Stimulated activated CD8-positive, alpha-beta memory T cell treated with anti-CD3 and anti-CD28 coated beads, Interleukin-7, amount 100 ng/mL, for 48 hours (primary cell): ENCODE results near the gene HS3ST3B1.

Source experiments
- DNase-seq, 2 donors: peaks; one replicate each; pipeline ENCODE4 v3.0.0-alpha.2; 2020; ENCODE audit warnings: low read depth in 1 of 2; ENCODE audit errors: extremely low read depth in 1 of 2

Gene HS3ST3B1

DNA sequence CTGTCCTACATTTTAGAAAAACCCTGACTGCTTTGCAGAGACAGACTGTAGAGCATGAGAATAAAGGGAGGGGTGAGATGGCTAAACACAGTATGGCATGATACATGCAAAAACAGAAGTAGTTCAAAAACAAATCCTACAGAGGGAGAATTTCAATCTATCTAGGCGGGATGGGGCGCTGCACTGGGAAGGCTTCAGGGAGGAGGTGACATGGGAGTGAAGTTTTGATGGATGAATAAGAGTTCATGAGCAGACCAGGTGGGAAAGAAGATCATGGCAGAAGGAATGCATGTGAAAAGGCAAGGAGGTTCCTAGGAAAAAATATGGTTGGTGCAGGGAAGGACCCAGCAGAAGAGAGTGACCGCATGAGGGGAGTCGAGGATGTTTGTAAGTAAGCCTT, 19.2 kb downstream of the HS3ST3B1 start:
- DNase-seq = no peak

DNA sequence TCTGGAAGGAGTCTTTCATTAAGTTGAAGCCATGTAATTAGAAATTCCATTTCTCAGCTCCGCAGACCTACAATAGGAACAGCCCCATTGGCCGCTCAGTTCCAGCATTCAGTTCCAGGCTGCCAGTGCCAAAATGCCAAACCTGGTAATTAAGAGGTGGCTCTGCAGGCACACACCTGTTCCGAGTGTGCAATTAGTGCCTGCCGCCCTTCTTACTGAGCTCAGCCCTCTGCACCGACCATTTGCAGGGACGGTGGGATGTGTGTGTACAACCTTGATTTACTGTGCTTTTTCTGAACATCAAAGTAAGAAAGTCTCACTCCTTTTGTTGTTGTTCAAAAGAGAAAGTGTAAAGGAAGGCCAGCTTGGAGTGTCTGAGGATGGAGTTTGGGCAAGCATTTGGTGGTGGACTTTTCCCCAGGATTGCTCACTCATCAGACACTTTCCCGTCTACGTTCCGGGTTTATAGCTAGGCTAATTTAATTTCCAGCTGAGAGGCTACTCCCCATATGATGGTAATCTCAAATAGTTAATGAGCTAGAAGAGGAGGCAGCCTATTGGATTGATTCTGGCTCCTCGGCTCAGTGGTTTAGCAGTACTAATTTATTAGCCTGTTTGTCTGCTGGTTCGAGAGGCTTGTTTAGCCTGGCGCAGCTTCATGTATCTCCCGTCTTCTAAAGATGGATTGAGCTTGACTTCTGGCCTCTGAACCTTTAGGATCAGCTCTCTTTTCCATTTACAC, 20.0 kb downstream of the HS3ST3B1 start:
- no peak for DNase-seq

DNA sequence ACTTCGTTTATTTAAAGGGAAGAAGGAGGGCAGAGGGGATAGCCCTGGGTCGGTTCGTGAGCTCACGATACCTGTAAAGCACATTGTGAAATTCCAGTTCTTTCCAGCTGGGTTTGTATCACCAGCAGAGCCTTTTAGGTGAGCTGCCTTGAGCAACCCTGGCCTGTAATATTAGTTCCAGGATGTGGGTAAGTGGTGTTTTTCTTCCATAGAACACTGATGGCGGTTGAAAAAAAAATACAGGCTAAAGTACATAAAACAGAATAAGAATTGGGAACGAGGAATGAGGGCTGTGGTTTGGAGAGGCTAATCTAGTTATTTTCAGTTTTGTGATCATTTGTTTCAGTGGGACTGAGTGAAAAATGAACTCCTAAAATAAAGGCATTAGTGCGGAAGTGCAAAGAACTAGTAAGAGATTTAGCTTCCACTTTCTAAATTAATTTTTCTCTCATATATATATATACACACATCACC, 20.6 kb downstream of the HS3ST3B1 start:
- no peak for DNase-seq

DNA sequence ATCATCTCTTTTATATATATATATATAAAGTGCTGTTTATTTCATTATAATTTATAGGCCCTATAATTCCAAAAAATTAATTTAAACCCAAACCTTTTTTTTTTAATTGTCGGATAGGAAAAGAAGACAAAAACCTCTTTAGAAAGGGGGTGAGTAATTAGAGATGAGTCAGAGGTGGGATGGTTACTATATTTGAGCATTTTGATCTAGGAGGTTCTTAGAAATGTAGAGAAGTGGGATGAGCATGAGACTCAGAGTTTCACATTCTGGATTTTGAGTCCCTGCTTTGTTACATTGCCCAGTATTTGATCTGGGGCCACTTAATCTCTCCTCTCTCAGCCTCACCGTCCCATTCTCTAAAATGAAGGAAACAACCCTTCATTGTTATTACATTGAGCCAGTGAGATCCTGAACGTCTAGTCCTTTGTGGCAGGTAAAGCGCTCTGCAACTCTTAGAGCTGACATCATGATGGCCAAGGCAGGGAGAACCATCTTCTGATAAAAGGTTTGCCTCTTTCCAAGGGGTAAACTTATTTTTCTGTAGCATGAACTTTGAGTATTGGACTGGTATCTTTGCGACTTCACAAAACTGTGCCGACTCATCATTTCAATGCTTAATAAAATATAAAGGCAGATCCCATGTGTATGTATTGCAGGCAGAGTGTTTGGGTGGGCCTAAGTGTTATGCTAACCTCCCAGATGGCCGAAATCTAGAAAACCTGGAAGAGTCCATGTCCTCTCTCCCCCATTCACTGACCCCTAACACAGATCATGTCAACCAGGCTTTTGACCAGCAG, 21.3 kb downstream of the HS3ST3B1 start:
- no peak for DNase-seq

DNA sequence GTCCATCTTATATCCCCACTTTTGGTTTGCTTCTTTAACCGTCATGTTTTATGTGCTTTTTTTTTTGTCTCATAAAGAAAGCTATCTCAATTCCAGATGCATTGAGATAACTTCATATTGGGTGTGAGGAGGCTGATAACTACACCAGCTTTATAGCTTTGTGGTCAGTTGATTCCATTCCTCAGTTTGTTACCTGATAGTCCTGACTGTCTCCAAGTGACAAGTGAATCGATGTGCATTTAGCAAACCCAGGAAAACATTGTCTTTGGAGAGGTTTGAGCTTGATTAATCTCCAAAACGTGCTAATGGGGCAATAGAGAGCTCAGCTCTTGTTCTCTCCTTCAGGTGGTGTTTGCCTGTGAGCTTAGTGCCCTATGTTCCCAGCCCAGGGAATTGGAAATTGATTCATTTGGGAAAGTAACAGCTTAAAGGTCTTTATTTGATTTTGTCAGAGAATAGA, 22.7 kb downstream of the HS3ST3B1 start:
- DNase-seq = no peak

DNA sequence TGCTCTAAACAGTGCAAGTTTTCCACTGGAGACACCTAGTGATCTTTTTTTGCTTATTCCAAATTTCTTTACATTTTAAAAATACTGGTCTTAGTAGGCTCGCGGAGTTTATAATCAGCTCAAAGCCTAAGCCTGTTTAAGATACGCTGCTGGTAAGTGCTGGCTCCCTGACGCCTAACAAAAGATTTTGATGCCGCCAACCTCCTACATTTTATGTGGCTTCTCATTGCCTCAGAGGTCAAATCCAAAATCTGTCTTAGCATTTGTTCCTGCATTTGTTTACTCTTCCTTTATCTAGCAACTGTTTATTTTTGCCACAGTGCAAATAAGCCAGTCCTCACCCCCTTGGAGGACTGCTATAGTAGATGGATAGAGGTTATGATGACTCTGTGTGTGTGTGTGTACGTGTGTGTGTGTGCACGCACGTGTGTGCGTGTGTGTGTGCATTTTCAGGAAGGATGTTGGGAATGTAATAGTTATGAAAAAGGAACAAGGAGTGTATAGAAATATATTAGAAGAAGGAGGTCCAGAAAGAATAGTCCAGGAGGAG, 24.8 kb downstream of the HS3ST3B1 start:
- DNase-seq = no peak

DNA sequence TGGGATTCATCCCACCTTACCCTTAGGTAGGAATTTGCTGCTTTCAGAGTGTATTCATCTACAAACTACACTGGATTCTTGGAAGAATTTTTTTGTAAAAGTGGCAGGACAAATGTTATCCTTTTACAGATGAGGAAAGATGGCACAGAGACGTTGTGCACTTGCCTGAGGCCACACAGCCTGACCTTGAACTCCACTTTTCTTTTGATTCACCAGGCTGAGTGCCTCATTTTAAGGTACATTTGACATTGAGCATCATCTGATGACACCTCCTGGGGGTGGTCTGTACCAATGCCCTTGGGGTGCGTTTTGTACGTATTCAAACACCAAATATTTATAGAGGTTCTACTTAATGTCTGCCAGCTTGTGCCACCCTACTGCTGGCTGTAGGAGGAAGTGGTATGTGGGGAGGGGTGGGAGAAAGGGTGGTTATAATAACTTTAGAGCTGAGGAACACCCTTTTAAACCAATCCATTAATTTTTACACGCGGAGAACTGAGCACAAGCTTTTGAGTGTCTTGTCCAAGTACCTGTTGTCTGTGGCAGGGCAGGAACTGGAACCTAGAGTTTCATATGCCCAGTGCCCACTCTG, 29.1 kb downstream of the HS3ST3B1 start:
- no peak for DNase-seq

DNA sequence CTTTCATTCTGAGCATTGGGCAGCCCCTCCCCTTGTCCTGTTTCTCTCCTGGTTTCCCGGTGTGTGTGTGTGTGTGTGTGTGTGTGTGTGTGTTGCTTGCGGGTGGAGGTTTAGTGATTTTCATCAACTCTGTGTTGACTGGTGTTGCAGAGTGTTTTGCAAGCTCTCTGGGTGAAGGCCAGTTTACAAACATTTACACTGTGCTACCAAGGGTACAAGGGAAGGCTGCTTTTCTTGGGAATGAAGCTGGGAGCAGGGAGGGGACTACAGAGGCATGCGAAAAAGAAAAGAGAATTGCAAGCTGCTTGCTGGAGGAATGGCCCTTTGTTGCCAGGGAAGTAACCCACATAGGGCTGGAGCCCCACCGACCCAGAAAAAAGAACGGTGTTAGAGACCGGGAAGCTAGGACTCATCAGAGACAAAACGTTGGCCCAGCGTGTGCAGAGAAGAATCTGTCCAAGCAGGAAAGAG, 29.6 kb downstream of the HS3ST3B1 start:
- DNase-seq = no peak

DNA sequence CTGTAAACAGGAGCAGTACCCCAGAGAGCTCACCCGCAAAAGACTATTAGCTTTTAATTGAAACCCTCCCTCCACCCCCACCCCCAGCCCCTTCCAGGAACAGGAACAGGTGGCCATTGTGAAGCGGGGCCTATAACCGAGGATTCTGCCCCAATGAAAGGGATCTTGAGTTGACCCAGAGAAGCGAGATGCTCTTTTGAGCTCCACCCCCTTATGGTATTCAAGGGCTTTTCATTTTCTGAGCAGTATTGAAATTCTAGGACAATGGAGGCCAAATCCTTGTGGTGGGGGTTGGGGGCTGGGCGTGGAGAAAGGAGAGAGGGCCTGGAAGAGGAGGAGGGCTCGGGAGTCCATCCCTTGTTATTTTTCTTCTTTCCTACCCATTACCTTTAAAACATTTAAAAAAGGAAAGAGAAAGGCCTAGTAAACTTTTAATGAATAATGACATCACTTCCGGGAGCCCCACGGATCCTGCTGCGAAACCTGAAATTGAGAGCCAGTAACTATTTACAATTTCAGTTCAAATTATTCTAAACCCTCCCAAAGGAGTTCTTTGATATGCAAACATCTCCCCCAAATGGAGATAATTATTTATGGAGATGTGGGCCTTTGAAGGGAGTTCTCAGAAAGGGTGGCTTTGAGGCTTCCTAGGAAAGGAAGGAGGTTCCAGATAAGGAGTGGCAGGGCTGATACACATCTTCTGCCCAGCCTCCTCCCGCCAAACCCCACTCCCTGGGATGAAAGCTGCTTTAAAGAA, 30.5 kb downstream of the HS3ST3B1 start:
- no peak for DNase-seq

DNA sequence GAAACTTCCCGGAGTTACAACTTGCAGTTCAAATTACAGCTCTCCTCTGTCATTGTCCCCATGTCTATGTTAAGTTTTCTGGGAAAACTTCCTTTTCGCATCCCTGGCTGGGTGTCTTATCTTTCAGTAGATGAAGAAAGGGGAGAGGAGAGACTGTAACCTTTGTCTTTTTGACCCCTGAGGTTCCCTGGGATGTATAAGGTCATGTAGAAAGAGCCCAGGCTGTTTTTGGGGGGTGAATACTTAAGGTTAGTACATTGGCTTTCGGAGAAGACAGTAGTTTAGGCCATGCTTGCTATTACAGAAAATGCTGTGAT, 31.1 kb downstream of the HS3ST3B1 start:
- no peak for DNase-seq

DNA sequence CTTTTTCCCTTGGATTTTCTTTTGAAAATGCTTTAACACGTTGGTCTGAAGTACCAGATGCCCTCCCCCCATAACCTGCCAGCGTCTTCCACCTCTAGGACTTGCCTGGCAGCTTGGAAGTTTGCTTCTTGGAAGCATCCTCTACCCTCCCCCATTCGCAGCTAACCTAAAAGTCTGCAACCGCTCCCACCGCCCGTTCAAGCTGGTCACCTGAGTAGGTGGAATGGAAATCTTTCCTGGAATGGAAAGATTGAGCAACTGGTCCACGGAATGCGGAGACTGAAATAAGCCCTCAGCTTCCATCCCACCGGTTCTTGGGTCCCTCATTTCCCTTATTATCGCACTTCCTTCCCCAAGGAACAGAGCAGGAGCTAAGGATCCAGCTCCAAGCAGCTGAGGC, 31.4 kb downstream of the HS3ST3B1 start:
- no peak for DNase-seq

DNA sequence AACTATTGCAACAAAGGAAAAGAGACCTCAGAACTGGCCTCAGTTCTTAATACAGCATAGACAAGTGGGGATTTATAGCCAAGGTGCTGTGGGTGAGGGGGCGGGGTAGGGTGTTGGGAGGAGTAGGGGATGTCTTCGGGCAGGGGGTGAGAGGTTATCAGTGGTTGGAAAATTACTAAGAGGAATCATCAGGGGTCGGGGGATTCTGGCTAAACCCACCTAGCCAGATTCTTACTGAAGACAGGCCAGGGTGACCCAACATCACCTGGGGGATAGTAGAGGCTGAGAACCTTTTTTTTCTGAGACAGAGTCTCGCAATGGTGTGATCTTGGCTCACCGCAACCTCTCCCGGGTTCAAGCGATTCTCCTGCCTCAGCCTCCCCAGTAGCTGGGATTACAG, 32.6 kb downstream of the HS3ST3B1 start:
- DNase-seq = no peak

DNA sequence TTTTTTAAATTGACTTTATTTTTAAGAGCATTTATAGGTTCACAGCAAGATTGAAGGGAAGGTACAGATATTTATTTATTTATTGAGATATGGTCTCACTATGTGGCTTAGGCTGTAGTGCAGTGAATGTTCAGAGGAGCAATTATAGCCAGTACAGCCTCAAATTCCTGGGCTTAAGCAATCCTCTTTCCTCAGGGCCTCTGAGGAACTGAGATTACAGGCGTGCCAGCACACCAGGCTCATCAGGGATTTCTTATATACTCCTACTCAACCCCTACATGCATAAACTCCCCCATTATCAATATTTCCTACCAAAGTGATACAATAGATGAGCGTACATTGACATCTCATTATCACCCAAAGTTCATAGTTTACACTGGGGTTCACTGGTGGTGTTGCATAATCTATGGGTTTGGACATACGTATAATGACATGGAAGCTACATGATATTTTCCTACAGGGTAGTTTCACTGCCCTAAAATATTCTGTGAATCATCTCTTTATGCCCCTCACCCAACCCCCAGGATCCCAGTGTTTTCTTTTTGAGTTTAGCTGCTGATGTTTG, 33.5 kb downstream of the HS3ST3B1 start:
- no peak for DNase-seq

DNA sequence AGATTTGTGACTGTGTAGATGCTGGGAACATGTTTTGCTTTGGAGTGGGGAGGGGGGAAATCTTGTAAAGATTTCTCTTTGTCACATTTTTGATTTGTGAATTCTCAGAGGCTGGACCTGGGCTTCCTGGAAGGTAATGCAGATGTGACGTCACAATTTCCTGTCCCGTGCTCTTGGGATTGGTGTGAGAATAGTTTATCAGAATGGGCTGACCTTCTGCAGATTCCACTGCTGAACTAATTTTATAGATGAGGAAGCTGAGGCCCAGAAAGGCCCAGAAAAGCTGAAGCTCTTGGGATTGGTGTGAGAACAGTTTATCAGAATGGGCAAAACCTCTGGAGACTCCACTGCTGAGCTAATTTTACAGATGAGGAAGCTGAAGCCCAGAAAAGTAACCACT, 34.0 kb downstream of the HS3ST3B1 start:
- no peak for DNase-seq

DNA sequence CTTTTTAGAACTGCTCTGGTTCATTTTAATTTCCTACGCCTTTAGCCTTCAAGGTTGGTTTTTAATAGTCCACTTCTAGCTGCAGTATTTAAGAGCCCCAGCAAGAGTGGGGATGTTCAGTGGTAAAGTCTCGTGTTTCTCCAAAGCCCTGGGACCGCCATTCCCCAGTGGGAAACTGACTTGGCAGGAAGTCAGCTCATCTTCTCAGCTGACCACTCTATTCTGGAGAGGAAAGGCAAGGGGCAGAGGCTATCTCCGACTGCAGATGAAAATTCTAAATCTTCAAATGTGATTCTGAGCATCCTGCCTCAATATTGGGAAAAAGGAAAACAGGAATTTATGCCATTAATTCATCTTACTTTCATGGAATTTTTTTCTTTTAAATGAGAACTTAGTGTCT, 35.5 kb downstream of the HS3ST3B1 start:
- no peak for DNase-seq

DNA sequence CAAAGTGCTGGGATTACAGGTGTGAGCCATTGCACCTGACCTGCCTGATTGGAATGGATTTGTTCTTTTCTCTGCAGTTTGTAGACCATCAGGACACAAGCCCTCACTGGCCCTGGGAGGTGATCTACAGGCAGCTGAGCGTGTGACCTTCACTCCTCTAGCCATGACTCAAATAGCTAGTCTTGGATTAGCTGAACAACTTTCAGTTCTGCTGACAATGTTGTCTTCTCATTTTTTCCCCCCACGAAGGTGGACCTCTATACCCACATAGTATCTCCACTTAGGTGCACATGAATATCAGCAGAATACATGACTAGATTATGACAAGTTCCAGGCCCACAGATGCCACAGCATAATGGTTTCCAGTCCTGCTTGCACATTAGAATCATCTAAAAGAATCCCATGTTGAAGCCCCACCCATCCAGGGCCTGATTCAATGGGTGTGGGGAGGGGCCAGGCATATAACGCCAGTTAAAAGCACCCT, 36.8 kb downstream of the HS3ST3B1 start:
- peak in 1 of 2 donors; percentile 79 for DNase-seq

DNA sequence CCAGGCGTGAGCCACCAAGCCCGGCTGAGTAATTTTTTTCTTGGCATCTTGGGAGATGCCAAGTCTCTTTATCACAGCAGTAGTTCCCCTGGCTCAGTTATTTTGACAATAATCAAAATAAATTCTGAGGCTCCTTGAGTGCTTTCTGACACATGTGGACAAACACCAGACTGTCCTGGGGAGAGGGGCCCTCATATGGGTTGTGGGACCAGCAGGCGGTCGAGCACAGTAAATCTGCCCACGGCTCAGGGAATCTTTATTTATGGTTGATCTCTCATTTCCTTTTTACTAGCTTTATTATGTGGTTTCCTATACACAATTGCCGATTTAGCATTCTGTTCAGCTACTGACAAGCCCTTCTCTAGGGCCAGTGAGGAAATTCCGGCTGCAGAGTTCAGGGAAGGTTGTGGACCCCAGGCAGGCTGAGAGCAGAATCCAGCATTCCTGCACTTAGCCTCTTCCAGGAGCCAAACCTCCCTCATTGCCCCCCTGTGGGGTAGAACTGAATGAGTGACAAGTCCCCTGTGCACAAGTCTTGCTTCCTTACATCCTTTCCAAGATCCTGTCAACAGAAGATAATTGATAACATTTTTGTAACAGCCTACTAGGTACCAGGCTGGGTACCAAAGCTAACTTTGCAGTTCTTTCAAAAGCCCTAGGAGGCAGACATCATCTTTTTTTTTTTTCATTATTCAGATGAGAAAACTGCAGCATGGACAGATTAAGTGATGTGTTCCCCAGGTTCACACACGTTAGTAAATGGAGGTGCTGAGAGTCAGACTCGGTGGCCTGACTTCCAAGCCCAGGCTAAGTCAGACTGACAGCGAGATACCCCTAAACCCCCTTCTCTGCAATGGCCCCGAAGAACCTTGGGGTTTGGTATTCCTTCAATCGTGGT, 40.2 kb downstream of the HS3ST3B1 start:
- no peak for DNase-seq

DNA sequence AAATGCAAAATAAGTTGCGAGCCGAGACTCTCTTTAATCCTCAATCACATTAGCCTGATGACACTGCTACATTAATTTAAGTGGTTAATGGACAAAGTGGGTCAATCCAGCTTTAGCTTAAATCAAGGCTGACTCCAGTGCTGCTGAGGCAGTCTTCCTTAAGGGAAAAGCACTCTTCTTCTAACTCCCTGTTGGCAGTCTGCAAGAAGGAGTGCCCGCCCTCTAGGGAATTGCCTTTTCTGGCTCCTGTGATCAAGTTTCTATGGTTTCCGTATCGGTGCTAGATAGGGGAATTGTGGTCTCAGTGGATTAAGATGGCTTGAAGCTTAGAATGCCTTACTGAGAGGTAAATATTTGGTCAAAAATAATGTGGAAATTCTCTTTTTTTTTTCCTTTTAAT, 41.0 kb downstream of the HS3ST3B1 start:
- no peak for DNase-seq

DNA sequence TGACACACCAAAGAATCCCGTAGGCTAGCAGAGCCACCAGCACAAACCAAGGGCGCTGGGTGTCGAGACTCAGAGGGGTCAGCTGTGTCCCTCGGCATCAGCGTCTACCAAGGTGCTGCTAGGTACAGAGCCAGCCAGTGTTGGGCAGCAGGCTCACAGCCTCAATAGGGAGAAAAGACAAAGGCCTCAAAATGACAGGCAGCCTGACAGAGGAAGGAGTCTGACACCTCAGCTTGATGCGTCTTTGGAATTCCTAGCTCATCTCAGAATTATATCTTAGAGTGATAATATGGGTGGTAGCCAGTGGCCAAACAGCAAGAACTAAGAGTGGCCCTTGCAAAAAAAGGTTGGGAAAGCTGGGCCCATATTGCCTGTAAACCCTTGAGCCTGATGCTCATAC, 45.9 kb downstream of the HS3ST3B1 start:
- no peak for DNase-seq
